Right atrium auricular region (tissue), 2 donors: Measurements from ENCODE around the gene AFAP1. TPM values are rescaled to one million over a fixed set of nuclear protein-coding genes. Genes with fewer than 3 reads are reported as not detected.
A peak's percentile ranks its signal among the peaks of the same experiment; 100 is the strongest.

ENCODE experiments used
- DNase-seq: peaks from one replicate; pipeline ENCODE4 v3.0.0-alpha.2; 2019; ENCODE audit warnings: low spot score
- H3K27ac ChIP-seq, 2 donors: fragments of 200-600 bp; sonication (generic); 1 replicate in 1 of 2; 2 replicates in 1 of 2; pipeline ENCODE4 v1.5.1; 2016 to 2019
- H3K27me3 ChIP-seq, 2 donors: fragments of 200-600 bp; sonication (generic); one replicate each; pipeline versions ENCODE4 v1.5.1 to v1.6.0; 2017 to 2019
- H3K36me3 ChIP-seq: fragments of 200-600 bp; sonication (generic); one replicate; pipeline ENCODE4 v1.5.1; 2016
- H3K4me1 ChIP-seq, 2 donors: fragments of 200-600 bp; sonication (generic); one replicate each; pipeline versions ENCODE4 v1.5.1 to v1.6.0; 2017 to 2019
- H3K4me3 ChIP-seq, 2 donors: fragments of 200-600 bp; sonication (generic); 1 replicate in 1 of 2; 2 replicates in 1 of 2; pipeline ENCODE4 v1.5.1; 2017 to 2019; ENCODE audit warnings: mild to moderate bottlenecking in 1 of 2, moderate library complexity in 1 of 2
- H3K9me3 ChIP-seq, 2 donors: fragments of 200-600 bp; sonication (generic); one replicate each; pipeline ENCODE4 v1.5.1; 2019
- CTCF ChIP-seq, 2 donors: fragments of 200-600 bp; sonication (generic); IDR thresholded peaks; one replicate each; pipeline ENCODE4 v1.5.1; 2019; ENCODE audit warnings: antibody characterized with exemption in 2 of 2
- total RNA-seq, 2 donors: library from RNA; depleted of rRNA; stranded (reverse); fragments of >200 nt; gene quantifications; one replicate each; pipeline ENCODE4 v1.1.0, GENCODE V29; 2016

The AFAP1 gene
- total RNA-seq, 2 donors from 2014 or later, result 16.2 to 27.2 TPM

- H3K27me3 ChIP-seq, result no peaks in the 10 kb centered on the region
- no peak overlapping the region for H3K4me3 ChIP-seq
- H3K4me1 ChIP-seq, result peaks cover 0 to 55% of the 10 kb centered on the region in 2 donors
- DNase-seq, result no peak
- H3K27ac ChIP-seq, result peak overlapping the region; percentile 38 to 54
- no peaks in the 10 kb centered on the region for H3K9me3 ChIP-seq
- TF ChIP-seq CTCF (IDR thresholded peaks at IDR 0.05), result no peak
- H3K36me3 ChIP-seq, result peaks cover 7% of the 10 kb centered on the region
Measured at GRCh38 chr4:7820031-7820818, 119.4 kb downstream of the AFAP1 start.

GRCh38 chr4:7819446-7819845 lies 120.2 kb downstream of the AFAP1 start:
- peaks cover 0 to 53% of the 10 kb centered on the region in 2 donors for H3K4me1 ChIP-seq
- peaks cover 15% of the 10 kb centered on the region for H3K36me3 ChIP-seq
- H3K4me3 ChIP-seq, result no peak overlapping the region
- TF ChIP-seq CTCF (IDR thresholded peaks at IDR 0.05), result no peak
- no peaks in the 10 kb centered on the region for H3K9me3 ChIP-seq
- H3K27ac ChIP-seq, result peak overlapping the region; percentile 38 to 54
- no peaks in the 10 kb centered on the region for H3K27me3 ChIP-seq
- no peak for DNase-seq

- Histone ChIP-seq H3K4me1 (peaks cover 0 to 50% of the 10 kb centered on the region in 2 donors), H3K36me3 (peaks cover 19% of the 10 kb centered on the region), H3K9me3 (no peaks in the 10 kb centered on the region), H3K27me3 (no peaks in the 10 kb centered on the region), H3K27ac (peak overlapping the region; percentile 54 to 69), H3K4me3 (no peak overlapping the region)
- TF ChIP-seq CTCF (IDR thresholded peaks at IDR 0.05), result no peak
- no peak for DNase-seq
Measured at GRCh38 chr4:7818399-7818911, 121.2 kb downstream of the AFAP1 start.

GRCh38 chr4:7817877-7818398 lies 121.7 kb downstream of the AFAP1 start:
- Histone ChIP-seq H3K9me3 (no peaks in the 10 kb centered on the region), H3K4me3 (no peak overlapping the region), H3K27me3 (no peaks in the 10 kb centered on the region), H3K36me3 (peaks cover 19% of the 10 kb centered on the region), H3K27ac (peak overlapping the region; percentile 54 to 69), H3K4me1 (peaks cover 0 to 50% of the 10 kb centered on the region in 2 donors)
- no peak for DNase-seq
- TF ChIP-seq CTCF (IDR thresholded peaks at IDR 0.05), result no peak

- Histone ChIP-seq H3K4me3 (no peak overlapping the region), H3K9me3 (no peaks in the 10 kb centered on the region), H3K27ac (no peak overlapping the region), H3K4me1 (peaks cover 0 to 58% of the 10 kb centered on the region in 2 donors), H3K36me3 (peaks cover 19% of the 10 kb centered on the region), H3K27me3 (no peaks in the 10 kb centered on the region)
- DNase-seq, result no peak
- no peak for TF ChIP-seq CTCF (IDR thresholded peaks at IDR 0.05)
Measured at GRCh38 chr4:7816771-7817170, 122.9 kb downstream of the AFAP1 start.
